Measurements from ENCODE around the gene AFF3.

Gene AFF3

GRCh38 chr2:99987160-99987559, 155.2 kb downstream of the AFF3 start:
- H3K4me3 ChIP-seq (ENCODE audit: low read depth in 1 of 2, low read length in 1 of 2): no peak overlapping the region
- no peak for TF ChIP-seq CTCF (IDR thresholded peaks at IDR 0.05)
- no peaks in the 10 kb centered on the region for H3K36me3 ChIP-seq
- no peak overlapping the region for H3K27ac ChIP-seq
- no peaks in the 10 kb centered on the region for H3K4me1 ChIP-seq (ENCODE audit: control insufficient read depth in 1 of 2, insufficient read depth in 1 of 2, low read depth in 1 of 2, low read length in 1 of 2)
- no peaks in the 10 kb centered on the region for H3K27me3 ChIP-seq
- no peaks in the 10 kb centered on the region for H3K9me3 ChIP-seq

GRCh38 chr2:99984799-99985515, 157.4 kb downstream of the AFF3 start:
- H3K27me3 ChIP-seq: no peaks in the 10 kb centered on the region
- no peak overlapping the region for H3K27ac ChIP-seq
- H3K4me1 ChIP-seq (ENCODE audit: control insufficient read depth in 1 of 2, insufficient read depth in 1 of 2, low read depth in 1 of 2, low read length in 1 of 2): no peaks in the 10 kb centered on the region
- TF ChIP-seq CTCF (IDR thresholded peaks at IDR 0.05): no peak
- no peaks in the 10 kb centered on the region for H3K9me3 ChIP-seq
- H3K36me3 ChIP-seq: no peaks in the 10 kb centered on the region
- H3K4me3 ChIP-seq (ENCODE audit: low read depth in 1 of 2, low read length in 1 of 2): no peak overlapping the region

- no peak overlapping the region for H3K4me3 ChIP-seq (ENCODE audit: low read depth in 1 of 2, low read length in 1 of 2)
- no peak overlapping the region for H3K27ac ChIP-seq
- H3K4me1 ChIP-seq (ENCODE audit: control insufficient read depth in 1 of 2, insufficient read depth in 1 of 2, low read depth in 1 of 2, low read length in 1 of 2): no peaks in the 10 kb centered on the region
- no peak for TF ChIP-seq CTCF (IDR thresholded peaks at IDR 0.05)
- H3K36me3 ChIP-seq: no peaks in the 10 kb centered on the region
- H3K9me3 ChIP-seq: no peaks in the 10 kb centered on the region
- no peaks in the 10 kb centered on the region for H3K27me3 ChIP-seq
Measured at GRCh38 chr2:99982744-99983143, 159.6 kb downstream of the AFF3 start.

GRCh38 chr2:99981840-99982239, 160.6 kb downstream of the AFF3 start:
- no peak for TF ChIP-seq CTCF (IDR thresholded peaks at IDR 0.05)
- H3K9me3 ChIP-seq: no peaks in the 10 kb centered on the region
- no peaks in the 10 kb centered on the region for H3K27me3 ChIP-seq
- H3K4me3 ChIP-seq (ENCODE audit: low read depth in 1 of 2, low read length in 1 of 2): no peak overlapping the region
- no peaks in the 10 kb centered on the region for H3K36me3 ChIP-seq
- no peak overlapping the region for H3K27ac ChIP-seq
- H3K4me1 ChIP-seq (ENCODE audit: control insufficient read depth in 1 of 2, insufficient read depth in 1 of 2, low read depth in 1 of 2, low read length in 1 of 2): no peaks in the 10 kb centered on the region

- Histone ChIP-seq H3K4me3 (ENCODE audit: low read depth in 1 of 2, low read length in 1 of 2) (no peak overlapping the region), H3K4me1 (ENCODE audit: control insufficient read depth in 1 of 2, insufficient read depth in 1 of 2, low read depth in 1 of 2, low read length in 1 of 2) (no peaks in the 10 kb centered on the region), H3K36me3 (no peaks in the 10 kb centered on the region), H3K27me3 (no peaks in the 10 kb centered on the region), H3K9me3 (no peaks in the 10 kb centered on the region), H3K27ac (no peak overlapping the region)
- no peak for TF ChIP-seq CTCF (IDR thresholded peaks at IDR 0.05)
Measured at GRCh38 chr2:99980176-99980575, 162.2 kb downstream of the AFF3 start.
